Gastroesophageal sphincter (tissue), 4 donors: ENCODE results near the gene TMEM30A. TPM values are rescaled to one million over a fixed set of nuclear protein-coding genes. Genes with fewer than 3 reads are reported as not detected.
A peak's percentile ranks its signal among the peaks of the same experiment; 100 is the strongest.

Experiments used
- ATAC-seq: fragments of 150-250 bp; one replicate; pipeline ENCODE4 v1.9.1; 2016; ENCODE audit warnings: mild to moderate bottlenecking, moderate library complexity
- H3K27ac ChIP-seq, 4 donors: fragments of 200-600 bp; sonication (generic) in 3 of 4; 1 replicate in 3 of 4; 2 replicates in 1 of 4; pipeline ENCODE4 v1.5.1; 2016 to 2019
- H3K27me3 ChIP-seq: fragments of 200-600 bp; sonication (generic); one replicate; pipeline ENCODE4 v1.5.1; 2019
- H3K36me3 ChIP-seq, 2 donors: fragments of 200-600 bp; sonication (generic); one replicate each; pipeline ENCODE4 v1.5.1; 2019; ENCODE audit warnings: control low read depth in 1 of 2
- H3K4me1 ChIP-seq, 3 donors: fragments of 200-600 bp; sonication (generic); 1 replicate in 2 of 3; 2 replicates in 1 of 3; pipeline ENCODE4 v1.5.1; 2016 to 2019; ENCODE audit warnings: control low read depth in 2 of 3
- H3K4me3 ChIP-seq, 2 donors: fragments of 200-600 bp; sonication (generic); one replicate each; pipeline ENCODE4 v1.5.1; 2019; ENCODE audit warnings: mild to moderate bottlenecking in 1 of 2, moderate library complexity in 1 of 2
- H3K9me3 ChIP-seq, 3 donors: fragments of 200-600 bp; sonication (generic); one replicate each; pipeline ENCODE4 v1.5.1; 2017 to 2019; ENCODE audit warnings: control low read depth in 2 of 3
- EP300 ChIP-seq: sonication (generic); formaldehyde crosslinking; IDR thresholded peaks from one replicate; pipeline ENCODE4 v1.6.1; 2017; ENCODE audit warnings: antibody characterized with exemption, mild to moderate bottlenecking
- POLR2A ChIP-seq, 2 donors: fragments of 450-650 bp; IDR thresholded peaks; one replicate each; pipeline ENCODE4 v1.6.1; 2017; ENCODE audit warnings: antibody characterized with exemption in 2 of 2, mild to moderate bottlenecking in 2 of 2, moderate library complexity in 1 of 2
- POLR2AphosphoS5 ChIP-seq: sonication (generic); formaldehyde crosslinking; IDR thresholded peaks from one replicate; pipeline ENCODE4 v1.6.1; 2017; ENCODE audit warnings: antibody characterized with exemption
- WGBS, 2 donors: methylation state at CpG; one replicate each; pipeline ENCODE4 v1.1.5; 2018; ENCODE audit warnings: low coverage in 1 of 2; 5-methylcytosine and 5-hydroxymethylcytosine counted together
- total RNA-seq, 4 donors: library from RNA; depleted of rRNA; stranded (reverse); fragments of >200 nt; gene quantifications; one replicate each; pipeline ENCODE4 v1.1.0, GENCODE V29; 2016
- TF ChIP-seq, protein P1 (sequence below), 4 experiments: fragments of 200-600 bp in 2 of 4; fragments of 450-650 bp in 2 of 4; sonication (generic) in 1 of 4; IDR thresholded peaks; one replicate each; pipeline ENCODE4 v1.5.1; 2017 to 2019; ENCODE audit warnings: antibody characterized with exemption in 4 of 4, mild to moderate bottlenecking in 2 of 4, moderate library complexity in 2 of 4

Gene TMEM30A
- total RNA-seq, 4 donors from 2014 or later = 90.2 to 125 (median 97.5) TPM

DNA sequence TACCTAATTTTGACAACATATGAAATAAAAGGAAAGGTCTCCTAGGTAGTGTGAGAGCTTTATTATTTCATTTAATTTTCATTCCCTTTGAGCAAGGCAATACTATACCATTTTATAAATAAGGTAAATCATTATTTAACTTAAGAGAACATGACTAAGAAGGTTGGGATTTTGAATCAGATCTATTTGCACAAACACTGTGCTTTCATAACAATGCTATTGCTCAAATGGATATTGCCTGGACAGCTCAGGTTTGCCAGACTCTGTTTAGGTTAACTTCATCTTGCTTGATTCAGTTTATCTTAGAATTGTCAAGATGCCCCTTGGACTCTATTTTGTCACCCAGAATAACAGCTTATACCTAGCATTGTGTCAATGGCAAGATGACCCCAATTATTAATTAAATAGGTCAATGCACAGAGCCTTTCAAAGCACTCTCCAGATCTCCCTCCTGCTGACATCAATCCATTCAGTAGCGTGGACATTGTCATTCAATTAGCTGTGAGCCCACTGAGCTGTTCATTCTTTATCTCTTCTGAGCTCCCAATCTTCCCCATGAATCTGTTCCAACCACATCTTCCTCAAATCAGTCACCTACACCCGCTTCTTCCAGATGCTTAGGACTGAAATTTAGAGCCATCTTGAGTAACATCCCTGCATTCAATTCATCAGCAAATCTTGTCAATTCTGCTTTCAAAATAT is 42.1 kb upstream of the TMEM30A start:
- no peak for TF ChIP-seq EP300
- no peak for TF ChIP-seq POLR2AphosphoS5
- TF ChIP-seq POLR2A (IDR thresholded peaks at IDR 0.05) = no peak
- TF ChIP-seq, protein P1, sequence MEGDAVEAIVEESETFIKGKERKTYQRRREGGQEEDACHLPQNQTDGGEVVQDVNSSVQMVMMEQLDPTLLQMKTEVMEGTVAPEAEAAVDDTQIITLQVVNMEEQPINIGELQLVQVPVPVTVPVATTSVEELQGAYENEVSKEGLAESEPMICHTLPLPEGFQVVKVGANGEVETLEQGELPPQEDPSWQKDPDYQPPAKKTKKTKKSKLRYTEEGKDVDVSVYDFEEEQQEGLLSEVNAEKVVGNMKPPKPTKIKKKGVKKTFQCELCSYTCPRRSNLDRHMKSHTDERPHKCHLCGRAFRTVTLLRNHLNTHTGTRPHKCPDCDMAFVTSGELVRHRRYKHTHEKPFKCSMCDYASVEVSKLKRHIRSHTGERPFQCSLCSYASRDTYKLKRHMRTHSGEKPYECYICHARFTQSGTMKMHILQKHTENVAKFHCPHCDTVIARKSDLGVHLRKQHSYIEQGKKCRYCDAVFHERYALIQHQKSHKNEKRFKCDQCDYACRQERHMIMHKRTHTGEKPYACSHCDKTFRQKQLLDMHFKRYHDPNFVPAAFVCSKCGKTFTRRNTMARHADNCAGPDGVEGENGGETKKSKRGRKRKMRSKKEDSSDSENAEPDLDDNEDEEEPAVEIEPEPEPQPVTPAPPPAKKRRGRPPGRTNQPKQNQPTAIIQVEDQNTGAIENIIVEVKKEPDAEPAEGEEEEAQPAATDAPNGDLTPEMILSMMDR (IDR thresholded peaks at IDR 0.05) = no peak
- H3K9me3 ChIP-seq = no peaks in the 10 kb centered on the region
- no peak overlapping the region for H3K4me3 ChIP-seq
- WGBS, 2 donors = 67 to 68% methylated on average over 2 of the region's 2 CpGs
- no peak for ATAC-seq
- no peaks in the 10 kb centered on the region for H3K36me3 ChIP-seq
- H3K4me1 ChIP-seq = no peaks in the 10 kb centered on the region
- H3K27me3 ChIP-seq = no peaks in the 10 kb centered on the region
- H3K27ac ChIP-seq = no peak overlapping the region

DNA sequence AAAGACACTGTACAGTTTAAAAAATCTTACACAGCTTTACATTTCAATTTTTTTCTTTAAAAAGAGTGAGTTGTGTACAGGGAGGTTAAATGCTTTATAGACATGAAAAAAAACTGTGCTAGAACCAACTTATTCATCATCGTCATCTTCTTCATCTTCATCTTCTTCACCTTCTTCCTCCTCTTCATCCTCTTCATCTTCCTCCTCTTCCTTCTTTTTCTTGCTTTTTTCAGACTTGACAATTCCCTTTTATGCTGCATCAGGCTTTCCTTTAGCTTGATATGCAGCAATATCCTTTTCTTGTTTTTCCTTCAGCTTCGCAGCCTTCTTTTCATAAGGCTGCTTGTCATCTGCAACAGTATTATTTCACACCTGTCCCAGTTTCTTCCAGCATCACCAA is 34.3 kb upstream of the TMEM30A start:
- Histone ChIP-seq H3K27me3 (no peaks in the 10 kb centered on the region), H3K27ac (no peak overlapping the region), H3K4me3 (no peak overlapping the region), H3K9me3 (no peaks in the 10 kb centered on the region), H3K4me1 (peaks cover 0 to 11% (median 0%) of the 10 kb centered on the region in 3 donors), H3K36me3 (peaks cover 0 to 7% of the 10 kb centered on the region in 2 donors)
- TF ChIP-seq, protein P1 (IDR thresholded peaks at IDR 0.05) = no peak
- no peak for TF ChIP-seq POLR2A (IDR thresholded peaks at IDR 0.05)
- no peak for TF ChIP-seq POLR2AphosphoS5
- no peak for TF ChIP-seq EP300
- ATAC-seq = no peak
- 50 to 98% methylated on average over 1 to 2 of the region's 2 CpGs for WGBS, 2 donors

DNA sequence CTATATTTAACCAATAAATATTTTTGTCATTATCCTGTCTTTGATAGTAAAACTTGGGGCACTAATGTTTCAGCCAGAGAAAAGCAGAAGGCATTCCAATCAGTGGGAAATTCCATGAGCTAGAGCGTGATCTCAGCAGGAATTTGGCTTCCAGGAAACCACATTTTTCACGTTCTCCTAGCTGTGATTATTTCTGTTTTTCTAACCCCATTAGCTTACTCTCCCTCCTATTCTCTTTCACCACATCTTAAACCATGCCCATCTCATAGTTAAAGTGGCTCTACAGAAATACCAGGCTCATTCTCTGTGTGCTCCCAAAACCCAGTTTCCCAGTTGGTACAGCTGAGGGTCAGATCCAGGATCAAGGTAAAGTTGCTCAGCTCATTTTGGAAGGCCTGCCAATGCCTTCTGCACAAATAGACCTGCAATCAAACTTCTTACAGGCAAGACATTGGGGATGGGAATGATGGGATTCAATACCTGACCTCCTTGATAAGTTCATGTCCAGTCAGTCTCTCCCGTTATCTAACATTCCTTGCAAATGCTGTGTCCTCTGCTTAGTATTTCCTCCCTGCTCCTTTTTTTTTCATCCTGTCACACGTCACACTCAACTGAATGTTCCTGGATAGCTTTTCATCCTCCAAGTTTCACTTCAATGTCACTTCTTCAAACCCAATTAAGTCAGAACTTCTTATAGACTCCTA is 33.1 kb upstream of the TMEM30A start:
- WGBS, 2 donors = 24 to 32% methylated on average over 4 of the region's 4 CpGs
- H3K27ac ChIP-seq = peak overlapping the region in 3 of 4 donors; percentile 40 to 62 (median 46)
- ATAC-seq = peak; percentile 57
- TF ChIP-seq POLR2A (IDR thresholded peaks at IDR 0.05) (no peak), POLR2AphosphoS5 (peak; percentile 29)
- TF ChIP-seq, protein P1 (IDR thresholded peaks at IDR 0.05) = no peak
- peaks cover 0 to 7% of the 10 kb centered on the region in 2 donors for H3K36me3 ChIP-seq
- no peaks in the 10 kb centered on the region for H3K27me3 ChIP-seq
- no peak overlapping the region for H3K4me3 ChIP-seq
- H3K9me3 ChIP-seq = no peaks in the 10 kb centered on the region
- peaks cover 0 to 11% (median 0%) of the 10 kb centered on the region in 3 donors for H3K4me1 ChIP-seq

DNA sequence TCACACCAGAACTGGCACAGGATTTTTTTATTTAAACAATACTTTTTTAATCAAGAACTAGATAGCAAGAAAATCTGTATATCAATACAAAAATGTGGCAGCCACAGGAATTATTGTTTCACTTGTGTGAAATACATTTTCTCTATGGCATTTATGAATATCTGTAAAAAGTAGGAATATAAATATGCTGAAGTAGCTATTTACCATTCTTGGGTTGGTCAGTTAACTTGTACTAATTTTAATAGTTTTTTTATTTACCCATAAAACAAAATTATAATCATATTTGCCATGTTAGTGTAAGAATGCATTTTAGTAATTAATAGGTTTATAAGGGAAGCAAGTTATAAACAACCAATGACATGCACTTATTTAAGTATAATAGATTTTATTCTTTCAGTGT is 31.4 kb upstream of the TMEM30A start:
- H3K27me3 ChIP-seq = no peaks in the 10 kb centered on the region
- TF ChIP-seq EP300 (no peak), POLR2A (IDR thresholded peaks at IDR 0.05) (no peak)
- H3K4me1 ChIP-seq = peaks cover 0 to 11% (median 0%) of the 10 kb centered on the region in 3 donors
- H3K4me3 ChIP-seq = no peak overlapping the region
- no peak overlapping the region for H3K27ac ChIP-seq
- no peak for ATAC-seq
- H3K9me3 ChIP-seq = no peaks in the 10 kb centered on the region
- H3K36me3 ChIP-seq = peaks cover 0 to 7% of the 10 kb centered on the region in 2 donors

DNA sequence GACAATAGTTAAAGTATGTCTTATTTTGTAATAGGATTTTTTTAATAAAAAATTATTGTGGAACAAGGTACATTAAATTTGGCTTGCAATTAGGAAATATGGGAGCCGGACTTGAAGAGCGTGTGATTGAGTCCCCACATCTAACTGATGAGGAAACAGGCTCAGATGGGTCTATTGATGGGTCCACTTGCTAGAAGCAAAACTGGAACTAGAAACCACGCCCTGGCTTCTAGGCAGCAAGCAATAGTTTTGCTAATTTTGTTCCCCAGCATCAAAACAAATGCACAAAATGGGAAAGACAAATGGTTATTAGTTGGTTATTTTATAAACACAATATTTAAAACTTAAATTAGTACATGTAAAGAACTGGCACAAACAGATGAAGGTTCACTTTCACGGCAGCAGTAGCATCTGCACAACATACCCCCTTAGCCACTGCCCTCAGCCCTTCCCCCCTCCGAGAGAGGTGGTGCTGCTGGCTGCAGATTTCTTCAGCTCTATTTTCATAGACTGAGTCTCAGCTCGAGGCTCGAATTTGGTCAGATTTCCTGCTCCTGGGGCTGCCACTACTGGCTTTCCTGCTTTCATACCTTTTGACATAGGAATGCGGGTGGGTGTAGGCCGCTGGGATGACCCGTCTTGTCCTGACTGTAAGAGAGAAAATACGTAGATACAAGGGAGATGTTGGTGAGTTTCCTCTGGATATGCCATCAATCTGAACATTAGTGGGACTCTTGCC is 23.8 kb upstream of the TMEM30A start:
- no peak for ATAC-seq
- H3K4me1 ChIP-seq = peaks cover 0 to 9% (median 0%) of the 10 kb centered on the region in 3 donors
- WGBS, 2 donors = 87 to 91% methylated on average over 4 to 9 of the region's 11 CpGs
- no peak overlapping the region for H3K4me3 ChIP-seq
- H3K9me3 ChIP-seq = no peaks in the 10 kb centered on the region
- no peak overlapping the region for H3K27ac ChIP-seq
- H3K36me3 ChIP-seq = no peaks in the 10 kb centered on the region
- no peaks in the 10 kb centered on the region for H3K27me3 ChIP-seq
- TF ChIP-seq POLR2AphosphoS5 (no peak), EP300 (no peak), POLR2A (IDR thresholded peaks at IDR 0.05) (no peak)
- TF ChIP-seq, protein P1 (IDR thresholded peaks at IDR 0.05) = no peak
